Breast epithelium (tissue), 3 donors: ENCODE results near the gene SNIP1.

Experiments
- POLR2A ChIP-seq: fragments of 450-650 bp; IDR thresholded peaks from one replicate; pipeline ENCODE4 v1.6.1; 2016; ENCODE audit warnings: antibody characterized with exemption, mild to moderate bottlenecking, moderate library complexity
- POLR2AphosphoS5 ChIP-seq, 3 donors: sonication (generic); formaldehyde crosslinking; IDR thresholded peaks; one replicate each; pipeline ENCODE4 v1.6.1; 2017; ENCODE audit warnings: antibody characterized with exemption in 3 of 3
- TF ChIP-seq, protein P1 (sequence below), 3 donors: fragments of 450-650 bp; IDR thresholded peaks; one replicate each; pipeline ENCODE4 v1.5.1; 2016 to 2017; ENCODE audit warnings: antibody characterized with exemption in 3 of 3, mild to moderate bottlenecking in 3 of 3, moderate library complexity in 3 of 3

DNA sequence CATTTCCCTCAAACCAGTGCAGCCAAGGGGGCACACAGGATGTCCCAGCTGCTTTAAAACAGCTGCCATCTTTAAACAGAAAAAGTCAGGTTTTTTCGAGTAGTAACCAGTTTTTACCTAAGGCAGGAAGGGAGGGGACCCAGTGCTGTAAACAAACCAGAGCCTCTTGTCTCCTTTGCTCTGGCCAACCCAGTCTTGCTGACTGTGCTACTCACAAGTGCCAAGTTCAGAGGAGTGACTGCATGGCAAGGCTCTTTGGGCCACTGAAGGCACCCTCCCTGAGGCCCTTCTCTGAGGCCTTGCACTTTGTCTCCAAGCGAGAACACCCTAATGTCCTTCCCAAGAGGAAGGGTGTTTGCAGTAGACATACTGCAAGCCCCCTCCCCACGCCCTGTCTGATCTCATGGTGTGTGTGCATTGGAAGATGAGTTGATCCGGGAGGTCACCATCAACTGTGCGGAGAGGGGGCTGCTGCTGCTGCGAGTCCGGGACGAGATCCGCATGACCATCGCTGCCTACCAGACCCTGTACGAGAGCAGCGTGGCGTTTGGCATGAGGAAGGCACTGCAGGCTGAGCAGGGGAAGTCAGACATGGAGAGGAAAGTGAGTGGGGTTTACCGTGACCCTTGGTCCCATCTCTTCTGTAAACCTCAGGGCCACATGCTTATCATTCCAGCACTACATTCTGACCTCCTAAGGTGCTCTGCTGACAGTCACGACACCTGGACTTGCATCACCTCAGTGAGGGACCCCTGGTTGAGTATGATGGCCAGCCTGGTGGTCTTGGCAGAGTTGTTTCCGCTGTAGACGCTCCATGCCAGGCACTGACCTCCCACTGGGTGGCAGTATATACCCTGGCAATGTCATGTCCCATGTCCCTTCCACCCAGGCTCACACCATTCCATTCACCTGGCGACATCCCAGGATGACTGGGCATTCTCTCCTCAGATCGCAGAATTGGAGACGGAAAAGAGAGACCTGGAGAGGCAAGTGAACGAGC lies 7.3 kb upstream of the SNIP1 start:
- TF ChIP-seq, protein P1, sequence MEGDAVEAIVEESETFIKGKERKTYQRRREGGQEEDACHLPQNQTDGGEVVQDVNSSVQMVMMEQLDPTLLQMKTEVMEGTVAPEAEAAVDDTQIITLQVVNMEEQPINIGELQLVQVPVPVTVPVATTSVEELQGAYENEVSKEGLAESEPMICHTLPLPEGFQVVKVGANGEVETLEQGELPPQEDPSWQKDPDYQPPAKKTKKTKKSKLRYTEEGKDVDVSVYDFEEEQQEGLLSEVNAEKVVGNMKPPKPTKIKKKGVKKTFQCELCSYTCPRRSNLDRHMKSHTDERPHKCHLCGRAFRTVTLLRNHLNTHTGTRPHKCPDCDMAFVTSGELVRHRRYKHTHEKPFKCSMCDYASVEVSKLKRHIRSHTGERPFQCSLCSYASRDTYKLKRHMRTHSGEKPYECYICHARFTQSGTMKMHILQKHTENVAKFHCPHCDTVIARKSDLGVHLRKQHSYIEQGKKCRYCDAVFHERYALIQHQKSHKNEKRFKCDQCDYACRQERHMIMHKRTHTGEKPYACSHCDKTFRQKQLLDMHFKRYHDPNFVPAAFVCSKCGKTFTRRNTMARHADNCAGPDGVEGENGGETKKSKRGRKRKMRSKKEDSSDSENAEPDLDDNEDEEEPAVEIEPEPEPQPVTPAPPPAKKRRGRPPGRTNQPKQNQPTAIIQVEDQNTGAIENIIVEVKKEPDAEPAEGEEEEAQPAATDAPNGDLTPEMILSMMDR (IDR thresholded peaks at IDR 0.05), result peak; percentile 21 to 40 (median 24)
- TF ChIP-seq POLR2A, result no peak
- TF ChIP-seq POLR2AphosphoS5 (IDR thresholded peaks at IDR 0.05), result no peak
